H1 (cell line): ENCODE measurements around the gene EIF4ENIF1. TPM values are rescaled to one million over a fixed set of nuclear protein-coding genes. Genes with fewer than 3 reads are reported as not detected.

Source experiments
- CTCF ChIA-PET: fragments of 300-600 bp; sonication (Branson Sonifier 250); formaldehyde crosslinking; loops from one replicate; lab custom pipeline; 2021; ENCODE audit not compliant: partially characterized antibody; lab: Charles Lee
- POLR2A ChIA-PET: fragments of 300-600 bp; sonication (Branson Sonifier 250); formaldehyde crosslinking; loops from one replicate; lab custom pipeline; 2021; ENCODE audit warnings: inconsistent platforms; ENCODE audit not compliant: partially characterized antibody; lab: Charles Lee
- DNase-seq, 2 experiments: peaks; one replicate each; pipeline versions ENCODE4 v3.0.0 to v3.0.0-alpha.2; 2010 to 2022; ENCODE audit warnings: low spot score in 2 of 2, low read depth in 1 of 2, mixed read lengths in 1 of 2
- FAIRE-seq: peaks from 2 replicates; lab custom pipeline; 2011; peaks lifted over from hg19 to GRCh38; lab: Jason Lieb, UNC
- H2AFZ ChIP-seq: 2 replicates; pipeline ENCODE4 v1.8.1; 2012; ENCODE audit warnings: low read length, inconsistent platforms
- H2AK5ac ChIP-seq: 2 replicates; pipeline ENCODE4 v1.6.1; 2013; ENCODE audit warnings: low read depth, low read length
- H2BK120ac ChIP-seq: replicated peaks from 2 replicates; pipeline ENCODE3; 2013; ENCODE audit warnings: low read depth, low read length, inconsistent platforms
- H2BK12ac ChIP-seq: 2 replicates; pipeline ENCODE4 v1.6.1; 2013; ENCODE audit warnings: low read depth, low read length
- H2BK15ac ChIP-seq: 2 replicates; pipeline ENCODE4 v1.6.1; 2013; ENCODE audit warnings: low read length
- H2BK20ac ChIP-seq: 2 replicates; pipeline ENCODE4 v1.6.1; 2013; ENCODE audit warnings: low read length
- H2BK5ac ChIP-seq: 2 replicates; pipeline ENCODE4 v1.6.1; 2013; ENCODE audit warnings: low read depth, low read length
- H3K14ac ChIP-seq: 2 replicates; pipeline ENCODE4 v1.6.1; 2013; ENCODE audit warnings: inconsistent platforms; ENCODE audit not compliant: insufficient read length
- H3K18ac ChIP-seq: 2 replicates; pipeline ENCODE4 v1.6.1; 2013; ENCODE audit warnings: low read length; ENCODE audit errors: extremely low read depth
- H3K23ac ChIP-seq: 2 replicates; pipeline ENCODE4 v1.6.1; 2013; ENCODE audit warnings: inconsistent platforms; ENCODE audit not compliant: insufficient read length
- H3K23me2 ChIP-seq: 2 replicates; pipeline ENCODE4 v1.6.1; 2013; ENCODE audit warnings: low read depth, low read length
- H3K27ac ChIP-seq: 2 replicates; pipeline ENCODE4 v1.6.1; 2011; ENCODE audit warnings: low read depth, low read length, inconsistent platforms
- H3K27me3 ChIP-seq, 4 experiments: replicated peaks in 1 of 4; 1 replicate in 1 of 4; 2 replicates in 3 of 4; pipeline versions ENCODE4 v1.6.1 to v1.8.1; 2011 to 2013; ENCODE audit warnings: low read length in 3 of 4, mild to moderate bottlenecking in 3 of 4, inconsistent platforms in 2 of 4, mixed read lengths in 2 of 4, moderate library complexity in 1 of 4; ENCODE audit not compliant: control insufficient read depth in 3 of 4, insufficient read depth in 3 of 4; ENCODE audit errors: extremely low read depth in 1 of 4
- H3K36me3 ChIP-seq, 4 experiments: 2 replicates each; pipeline versions ENCODE4 v1.6.1 to v1.8.1; 2011 to 2013; ENCODE audit warnings: mild to moderate bottlenecking in 4 of 4, low read length in 3 of 4, moderate library complexity in 2 of 4, control low read depth in 1 of 4, inconsistent platforms in 1 of 4; ENCODE audit not compliant: insufficient read depth in 4 of 4, control insufficient read depth in 2 of 4
- H3K4ac ChIP-seq: replicated peaks from 2 replicates; pipeline ENCODE3; 2013; ENCODE audit warnings: low read length, low read depth, mixed read lengths, inconsistent platforms; ENCODE audit not compliant: insufficient read length
- H3K4me1 ChIP-seq, 4 experiments: replicated peaks in 1 of 4; 1 replicate in 1 of 4; 2 replicates in 3 of 4; pipeline versions ENCODE4 v1.6.1 to v1.8.1; 2011 to 2013; ENCODE audit warnings: low read length in 3 of 4, inconsistent platforms in 2 of 4, mixed read lengths in 1 of 4; ENCODE audit not compliant: insufficient read depth in 4 of 4, control insufficient read depth in 3 of 4
- H3K4me2 ChIP-seq, 2 experiments: 2 replicates each; pipeline versions ENCODE4 v1.6.1 to v1.8.1; 2011 to 2013; ENCODE audit warnings: low read depth in 2 of 2, low read length in 2 of 2, control low read depth in 1 of 2, inconsistent platforms in 1 of 2, mild to moderate bottlenecking in 1 of 2; ENCODE audit not compliant: insufficient read depth in 1 of 2
- H3K4me3 ChIP-seq, 4 experiments: fragments of 200-600, 300-600 bp in 1 of 4; sonication (generic), shearing (Covaris generic), sonication (Bioruptor Twin) in 1 of 4; 2 replicates each; pipeline versions ENCODE4 v1.5.1 to v1.8.1; 2011 to 2016; ENCODE audit warnings: low read length in 4 of 4, low read depth in 3 of 4, control low read depth in 2 of 4, inconsistent platforms in 2 of 4, mild to moderate bottlenecking in 2 of 4, mixed read lengths in 1 of 4, moderate library complexity in 1 of 4; ENCODE audit not compliant: insufficient read depth in 2 of 4; ENCODE audit errors: extremely low read depth in 1 of 4
- H3K56ac ChIP-seq: replicated peaks from 2 replicates; pipeline ENCODE3; 2013; ENCODE audit warnings: low read depth, mild to moderate bottlenecking, mixed read lengths, low read length, inconsistent platforms; ENCODE audit not compliant: insufficient read length
- H3K79me1 ChIP-seq: 2 replicates; pipeline ENCODE4 v1.6.1; 2013; ENCODE audit warnings: low read depth, low read length, control low read depth
- H3K79me2 ChIP-seq, 2 experiments: 2 replicates each; pipeline versions ENCODE4 v1.6.1 to v1.8.1; 2012 to 2013; ENCODE audit warnings: low read length in 2 of 2, mild to moderate bottlenecking in 2 of 2, inconsistent platforms in 1 of 2; ENCODE audit not compliant: insufficient read depth in 2 of 2, control insufficient read depth in 1 of 2
- H3K9ac ChIP-seq, 4 experiments: replicated peaks in 1 of 4; 1 replicate in 1 of 4; 2 replicates in 3 of 4; pipeline versions ENCODE4 v1.6.1 to v1.8.1; 2011 to 2013; ENCODE audit warnings: low read depth in 3 of 4, low read length in 3 of 4, control low read depth in 2 of 4, mild to moderate bottlenecking in 2 of 4, moderate library complexity in 2 of 4, inconsistent platforms in 1 of 4; ENCODE audit errors: extremely low read depth in 1 of 4
- H3K9me3 ChIP-seq, 2 experiments: 2 replicates each; pipeline versions ENCODE4 v1.6.1 to v1.8.1; 2012 to 2013; ENCODE audit warnings: mild to moderate bottlenecking in 2 of 2, moderate library complexity in 2 of 2, control low read depth in 1 of 2, inconsistent platforms in 1 of 2, low read depth in 1 of 2, low read length in 1 of 2, mixed read lengths in 1 of 2; ENCODE audit not compliant: insufficient read depth in 2 of 2
- H4K20me1 ChIP-seq, 2 experiments: replicated peaks in 1 of 2; 2 replicates each; pipeline versions ENCODE3 to v1.8.1; 2011 to 2013; ENCODE audit warnings: inconsistent platforms in 2 of 2, low read length in 2 of 2, mild to moderate bottlenecking in 1 of 2; ENCODE audit not compliant: insufficient read depth in 2 of 2, control insufficient read depth in 1 of 2
- H4K5ac ChIP-seq: 2 replicates; pipeline ENCODE4 v1.6.1; 2013; ENCODE audit warnings: low read length, low read depth, mixed read lengths, inconsistent platforms; ENCODE audit not compliant: insufficient read length
- H4K8ac ChIP-seq: 2 replicates; pipeline ENCODE4 v1.8.0; 2013; ENCODE audit warnings: mild to moderate bottlenecking, moderate library complexity, low read length, inconsistent platforms; ENCODE audit not compliant: insufficient read depth; ENCODE audit errors: extremely low read depth
- H4K91ac ChIP-seq: replicated peaks from 2 replicates; pipeline ENCODE3; 2013; ENCODE audit warnings: low read length, mixed read lengths, inconsistent platforms; ENCODE audit not compliant: insufficient read length
- ASH2L ChIP-seq: fragments of 200-600, 300-600 bp; sonication (generic); IDR thresholded peaks from one replicate; pipeline ENCODE4 v1.7.1; 2017; ENCODE audit warnings: low read length
- BACH1 ChIP-seq: IDR thresholded peaks from 2 replicates; pipeline ENCODE4 v1.6.1; 2012; ENCODE audit warnings: low read length, improper control_type of control experiment
- BCL11A ChIP-seq, 2 experiments: IDR thresholded peaks; one replicate each; pipeline ENCODE4 v1.6.1; 2011; ENCODE audit warnings: low read depth in 2 of 2, low read length in 2 of 2, mild to moderate bottlenecking in 2 of 2
- CBX5 ChIP-seq: fragments of 300-800, 300-1000 bp; sonication (generic); IDR thresholded peaks from 2 replicates; pipeline ENCODE4 v1.7.1; 2016; ENCODE audit warnings: antibody characterized with exemption, low read length, low read depth
- CHD1 ChIP-seq: IDR thresholded peaks from 2 replicates; pipeline ENCODE4 v1.6.1; 2012; ENCODE audit warnings: low read depth, low read length, improper control_type of control experiment
- NRF1 ChIP-seq: IDR thresholded peaks from 2 replicates; pipeline ENCODE4 v1.6.1; 2011; ENCODE audit warnings: mild to moderate bottlenecking, low read depth, low read length, improper control_type of control experiment
- POU5F1 ChIP-seq: IDR thresholded peaks from 2 replicates; pipeline ENCODE4 v1.6.1; 2011; ENCODE audit warnings: low read depth, mild to moderate bottlenecking, low read length, moderate library complexity
- TCF12 ChIP-seq: IDR thresholded peaks from 2 replicates; pipeline ENCODE4 v1.6.1; 2011; ENCODE audit warnings: low read depth, mild to moderate bottlenecking, low read length
- WGBS, 2 experiments: shearing (Covaris generic) in 1 of 2; methylation state at CpG; one replicate each; pipeline versions ENCODE4 v1.1.6 to v1.1.7; 2013 to 2015; ENCODE audit warnings: low lambda C conversion rate in 2 of 2, mixed read lengths in 2 of 2, inconsistent platforms in 1 of 2, low coverage in 1 of 2, missing lambda C conversion rate in 1 of 2; ENCODE audit not compliant: insufficient replicate concordance in 2 of 2, insufficient coverage in 1 of 2, insufficient read length in 1 of 2; ENCODE audit errors: extremely low coverage in 1 of 2, missing lambda C conversion rate in 1 of 2; 5-methylcytosine and 5-hydroxymethylcytosine counted together
- polyA plus RNA-seq, 7 experiments: library from polyadenylated mRNA; depleted of rRNA in 3 of 7; stranded (reverse) in 5 of 7; unstranded in 2 of 7; fragments of >200 nt in 5 of 7; fragments of 200-250 nt in 2 of 7; gene quantifications; 1 replicate in 5 of 7; 2 replicates in 1 of 7; 4 replicates in 1 of 7; pipeline versions ENCODE4 v1.2.1 to v1.2.3, GENCODE V29; 2011 to 2013; ENCODE audit warnings: missing spikeins in 2 of 7, mixed read lengths in 2 of 7
- total RNA-seq: library from RNA; stranded (reverse); fragmentation: NEBNext Ultra II Directional; extraction: Animal tissue kit (Norgen Biotek cat#: 25700); gene quantifications from 2 replicates; pipeline ENCODE4 v1.2.1, GENCODE V29; 2021
- TF ChIP-seq, protein P1 (sequence below): IDR thresholded peaks from 2 replicates; pipeline ENCODE4 v1.6.1; 2011; ENCODE audit warnings: low read depth, mild to moderate bottlenecking, low read length; ENCODE audit not compliant: insufficient read depth

Gene EIF4ENIF1
- total and polyA plus RNA-seq, 2 of the 8 experiments (the other 6 are each of a cell fraction or from before 2014, with no cell fraction given), result 21.9 to 23.6 TPM

GRCh38 chr22:31442768-31443489 is 46.7 kb downstream of the EIF4ENIF1 start:
- no peak for FAIRE-seq

More at GRCh38 chr22:31442768-31443489, 46.7 kb downstream of the EIF4ENIF1 start:
- no peak overlapping the region for H3K27ac ChIP-seq
- no peaks in the 10 kb centered on the region for H3K9me3 ChIP-seq
- no peak overlapping the region for H4K91ac ChIP-seq
- no peaks in the 10 kb centered on the region for H3K79me1 ChIP-seq
- H3K9ac ChIP-seq, result no peak overlapping the region
- peaks cover 10 to 46% (median 35%) of the 10 kb centered on the region in 4 experiments for H3K36me3 ChIP-seq
- no peak overlapping the region for H2BK12ac ChIP-seq
- CTCF ChIA-PET, result interaction anchor here (1.1 kb wide), 1 partner anchor 8 kb away, joined by 8 read pairs; no protein-coding TSS in a partner anchor
- H4K8ac ChIP-seq, result no peak overlapping the region
- no peak overlapping the region for H2BK120ac ChIP-seq
- no peak overlapping the region for H3K56ac ChIP-seq
- no peak overlapping the region for H3K14ac ChIP-seq
- H3K4me3 ChIP-seq, result no peak overlapping the region
- no peak overlapping the region for H4K5ac ChIP-seq
- no peaks in the 10 kb centered on the region for H3K27me3 ChIP-seq
- H3K4ac ChIP-seq, result no peak overlapping the region
- H3K4me2 ChIP-seq, result no peak overlapping the region
- H2BK20ac ChIP-seq, result no peak overlapping the region
- H2BK15ac ChIP-seq, result no peak overlapping the region
- peaks cover 0 to 2% of the 10 kb centered on the region in 2 experiments for H4K20me1 ChIP-seq
- TF ChIP-seq BCL11A (IDR thresholded peaks at IDR 0.05; ENCODE audit: low read depth in 2 of 2, low read length in 2 of 2) (no peak), TCF12 (no peak), CHD1 (no peak), NRF1 (no peak), CBX5 (no peak), BACH1 (no peak), POU5F1 (no peak), ASH2L (no peak)
- TF ChIP-seq, protein P1, sequence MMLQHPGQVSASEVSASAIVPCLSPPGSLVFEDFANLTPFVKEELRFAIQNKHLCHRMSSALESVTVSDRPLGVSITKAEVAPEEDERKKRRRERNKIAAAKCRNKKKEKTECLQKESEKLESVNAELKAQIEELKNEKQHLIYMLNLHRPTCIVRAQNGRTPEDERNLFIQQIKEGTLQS, result no peak
- H3K23me2 ChIP-seq, result no peaks in the 10 kb centered on the region
- no peaks in the 10 kb centered on the region for H3K4me1 ChIP-seq
- DNase-seq, result no peak
- H3K18ac ChIP-seq, result no peak overlapping the region
- no peaks in the 10 kb centered on the region for H3K79me2 ChIP-seq
- POLR2A ChIA-PET, result interaction anchor here (0.6 to 1.0 kb wide), 2 partner anchors 28 to 31 kb away, joined by 3 read pairs; no protein-coding TSS in a partner anchor
- H2AK5ac ChIP-seq, result no peak overlapping the region
- no peak overlapping the region for H3K23ac ChIP-seq
- H2BK5ac ChIP-seq, result no peak overlapping the region
- 86% methylated on average over 5 of the region's 5 CpGs; no CpG with 5 or more reads in 1 of the 2 experiments for WGBS, 2 experiments
- no peak overlapping the region for H2AFZ ChIP-seq
